COLO829 (cell line): ENCODE measurements around the gene TAS2R13.

Source experiments
- DNase-seq: peaks from one replicate; pipeline ENCODE4 v3.0.0; 2012; ENCODE audit warnings: low spot score

TAS2R13 gene

GRCh38 chr12:10867381-10867780 is 42.0 kb downstream of the TAS2R13 start:
- no peak for DNase-seq

GRCh38 chr12:10863512-10864218 is 45.7 kb downstream of the TAS2R13 start:
- no peak for DNase-seq

GRCh38 chr12:10861366-10861765 is 48.0 kb downstream of the TAS2R13 start:
- no peak for DNase-seq
